Measurements from ENCODE around the gene SMIM26.
"Not testable (repeated sequence)": the region's sequence is repeated elsewhere in the genome, so short reads cannot be mapped to it uniquely, and the experiment has no call there.

The SMIM26 gene

GRCh38 chr20:18566892-18567738 is at the start of gene SMIM26:
Gene SMIM26, plus strand, starts transcription at chr20:18567432. Its CDS starts 47 bp downstream, at chr20:18567479.
- DNase-seq (ENCODE audit: low read depth in 1 of 2, low spot score in 1 of 2): peak; percentile 81 to 90

- DNase-seq (ENCODE audit: low read depth in 1 of 2, low spot score in 1 of 2): not testable (repeated sequence)
These were observed 45.2 kb upstream of the SMIM26 start for GRCh38 chr20:18522066-18522465.

- DNase-seq (ENCODE audit: low read depth in 1 of 2, low spot score in 1 of 2): no peak
These were observed 44.2 kb upstream of the SMIM26 start for GRCh38 chr20:18523066-18523465.

- no peak for DNase-seq (ENCODE audit: low read depth in 1 of 2, low spot score in 1 of 2)
These were observed 42.6 kb upstream of the SMIM26 start for GRCh38 chr20:18524646-18525045.

GRCh38 chr20:18526761-18527160 is 40.5 kb upstream of the SMIM26 start:
- DNase-seq (ENCODE audit: low read depth in 1 of 2, low spot score in 1 of 2): not testable (repeated sequence)

- DNase-seq (ENCODE audit: low read depth in 1 of 2, low spot score in 1 of 2): no peak
These were observed 39.9 kb upstream of the SMIM26 start for GRCh38 chr20:18527339-18527738.

- DNase-seq (ENCODE audit: low read depth in 1 of 2, low spot score in 1 of 2): no peak
These were observed 39.4 kb upstream of the SMIM26 start for GRCh38 chr20:18527836-18528235.

- DNase-seq (ENCODE audit: low read depth in 1 of 2, low spot score in 1 of 2): no peak
These were observed 38.2 kb upstream of the SMIM26 start for GRCh38 chr20:18529041-18529440.

- no peak for DNase-seq (ENCODE audit: low read depth in 1 of 2, low spot score in 1 of 2)
These were observed 34.6 kb upstream of the SMIM26 start for GRCh38 chr20:18532626-18533025.

- no peak for DNase-seq (ENCODE audit: low read depth in 1 of 2, low spot score in 1 of 2)
These were observed 33.7 kb upstream of the SMIM26 start for GRCh38 chr20:18533491-18533890.

- no peak for DNase-seq (ENCODE audit: low read depth in 1 of 2, low spot score in 1 of 2)
These were observed 33.1 kb upstream of the SMIM26 start for GRCh38 chr20:18533978-18534644.

GRCh38 chr20:18537651-18538050 is 29.6 kb upstream of the SMIM26 start:
- DNase-seq (ENCODE audit: low read depth in 1 of 2, low spot score in 1 of 2): no peak

GRCh38 chr20:18541741-18542140 is 25.5 kb upstream of the SMIM26 start:
- DNase-seq (ENCODE audit: low read depth in 1 of 2, low spot score in 1 of 2): no peak

- no peak for DNase-seq (ENCODE audit: low read depth in 1 of 2, low spot score in 1 of 2)
These were observed 24.0 kb upstream of the SMIM26 start for GRCh38 chr20:18543216-18543615.

GRCh38 chr20:18543932-18544331 is 23.3 kb upstream of the SMIM26 start:
- no peak for DNase-seq (ENCODE audit: low read depth in 1 of 2, low spot score in 1 of 2)

GRCh38 chr20:18545566-18545965 is 21.7 kb upstream of the SMIM26 start:
- no peak for DNase-seq (ENCODE audit: low read depth in 1 of 2, low spot score in 1 of 2)

- no peak for DNase-seq (ENCODE audit: low read depth in 1 of 2, low spot score in 1 of 2)
These were observed 18.8 kb upstream of the SMIM26 start for GRCh38 chr20:18548465-18548864.

- DNase-seq (ENCODE audit: low read depth in 1 of 2, low spot score in 1 of 2): no peak
These were observed 13.5 kb upstream of the SMIM26 start for GRCh38 chr20:18553746-18554145.

GRCh38 chr20:18567739-18568091 is 483 bp downstream of the SMIM26 start:
- no peak for DNase-seq (ENCODE audit: low read depth in 1 of 2, low spot score in 1 of 2)

- DNase-seq (ENCODE audit: low read depth in 1 of 2, low spot score in 1 of 2): no peak
These were observed 3.8 kb downstream of the SMIM26 start for GRCh38 chr20:18571009-18571408.

- DNase-seq (ENCODE audit: low read depth in 1 of 2, low spot score in 1 of 2): no peak
These were observed 4.3 kb downstream of the SMIM26 start for GRCh38 chr20:18571578-18571977.

GRCh38 chr20:18577942-18578341 is 10.7 kb downstream of the SMIM26 start:
- DNase-seq (ENCODE audit: low read depth in 1 of 2, low spot score in 1 of 2): no peak

GRCh38 chr20:18578581-18578980 is 11.3 kb downstream of the SMIM26 start:
- no peak for DNase-seq (ENCODE audit: low read depth in 1 of 2, low spot score in 1 of 2)

All from stimulated activated CD4-positive, alpha-beta T cell treated with anti-CD3 and anti-CD28 coated beads, Interleukin-15, amount 100 ng/mL, for 1 hour (primary cell).